ENCODE measurements around the gene FANCF.

GRCh38 chr11:22581354-22582150, 44.1 kb downstream of the FANCF start:
- TF ChIP-seq EP300 (IDR thresholded peaks at IDR 0.05) (no peak), POLR2A (IDR thresholded peaks at IDR 0.05) (no peak)

Measured in stomach (tissue), 4 donors.